GM18508 (cell line): ENCODE measurements around the gene MAS1.

ENCODE experiments used
- ATAC-seq: cut with Tn5 transposase; IDR thresholded peaks from one replicate; pipeline ENCODE4 v1.9.1; 2021; ENCODE audit warnings: moderate number of reproducible peaks; ENCODE audit not compliant: insufficient read depth, unreplicated experiment

Gene MAS1

GRCh38 chr6:159878341-159878740, 12.4 kb upstream of the MAS1 start:
- ATAC-seq = no peak

DNA sequence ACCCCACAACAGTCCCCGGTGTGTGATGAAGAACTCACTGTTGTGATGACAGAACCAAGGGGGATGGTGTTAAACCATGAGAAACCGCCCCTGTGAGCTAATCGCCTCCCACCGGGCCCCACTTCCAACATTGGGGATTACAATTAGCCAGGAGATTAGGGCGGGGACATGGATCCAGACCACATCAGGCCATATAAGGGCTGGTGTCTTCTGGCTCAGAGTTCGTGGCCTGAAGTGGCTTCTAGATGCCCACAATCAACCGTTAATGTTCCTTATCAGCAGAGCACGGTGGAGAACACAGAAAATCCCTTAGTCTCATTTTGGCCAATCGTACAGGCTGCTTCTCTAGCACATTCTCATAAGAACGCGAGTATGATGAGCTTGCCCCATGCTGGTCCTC, 10.9 kb upstream of the MAS1 start:
- no peak for ATAC-seq

GRCh38 chr6:159880412-159880975, 10.3 kb upstream of the MAS1 start:
- no peak for ATAC-seq

DNA sequence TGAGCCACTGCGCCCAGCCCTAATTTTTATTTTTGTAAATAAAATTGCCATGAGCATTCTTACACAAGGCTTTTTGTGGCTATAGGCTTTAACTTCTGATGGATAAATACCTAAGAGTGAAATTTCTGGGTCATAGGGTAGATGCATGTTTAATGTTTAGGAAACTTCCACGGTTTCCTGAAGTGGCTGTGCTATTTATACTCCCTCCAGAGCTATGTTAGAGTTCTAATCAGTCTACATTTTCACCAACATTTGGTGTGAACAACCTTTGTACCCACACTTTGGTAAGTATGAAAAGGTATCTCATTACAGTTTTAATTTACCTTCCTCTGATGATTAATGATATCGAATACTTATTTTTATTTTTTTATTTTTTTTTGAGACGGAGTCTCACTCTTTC, 6.1 kb upstream of the MAS1 start:
- no peak for ATAC-seq

GRCh38 chr6:159886270-159886669, 4.5 kb upstream of the MAS1 start:
- no peak for ATAC-seq

DNA sequence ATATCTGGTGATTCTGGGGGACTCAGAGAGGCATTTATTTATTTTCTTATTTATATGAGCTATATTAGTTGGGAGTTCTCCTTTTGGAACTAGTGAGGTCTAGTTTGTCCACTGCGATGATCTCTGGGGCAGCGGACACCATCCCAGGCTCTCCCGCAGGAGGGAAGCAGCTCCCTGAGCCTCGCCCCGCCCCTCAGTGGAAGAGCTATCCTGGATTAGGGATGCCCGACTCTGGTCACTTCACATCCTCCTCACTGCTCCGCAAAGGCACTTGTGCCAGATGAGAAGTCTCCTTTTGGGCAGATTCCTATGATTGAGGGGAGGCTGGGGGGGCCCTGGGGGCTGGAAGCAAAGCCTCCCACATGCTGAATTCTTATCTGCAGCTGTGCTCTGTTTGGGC, 3.6 kb upstream of the MAS1 start:
- ATAC-seq = no peak

DNA sequence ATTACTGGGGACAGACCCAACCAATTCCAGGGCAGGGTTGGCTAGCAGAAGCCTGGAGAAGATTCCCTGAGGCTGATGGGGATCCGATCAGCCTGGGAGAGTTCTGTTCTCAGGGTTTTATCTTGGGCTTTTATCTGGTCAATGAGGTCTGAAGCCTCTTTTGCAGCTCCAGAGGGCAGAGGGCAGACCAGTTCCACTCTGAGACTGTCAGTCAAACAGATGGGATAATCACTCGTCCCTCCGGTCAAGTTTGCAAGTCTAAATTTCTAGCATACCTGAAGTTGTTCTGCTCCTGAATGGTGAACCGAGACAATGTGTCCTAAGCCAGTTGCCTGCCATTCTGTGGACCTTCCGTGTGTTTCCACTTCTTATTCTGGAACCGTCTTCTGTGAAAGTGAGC, 3.0 kb upstream of the MAS1 start:
- ATAC-seq = no peak

- no peak for ATAC-seq
Measured at GRCh38 chr6:159890201-159890600, 587 bp upstream of the MAS1 start.

DNA sequence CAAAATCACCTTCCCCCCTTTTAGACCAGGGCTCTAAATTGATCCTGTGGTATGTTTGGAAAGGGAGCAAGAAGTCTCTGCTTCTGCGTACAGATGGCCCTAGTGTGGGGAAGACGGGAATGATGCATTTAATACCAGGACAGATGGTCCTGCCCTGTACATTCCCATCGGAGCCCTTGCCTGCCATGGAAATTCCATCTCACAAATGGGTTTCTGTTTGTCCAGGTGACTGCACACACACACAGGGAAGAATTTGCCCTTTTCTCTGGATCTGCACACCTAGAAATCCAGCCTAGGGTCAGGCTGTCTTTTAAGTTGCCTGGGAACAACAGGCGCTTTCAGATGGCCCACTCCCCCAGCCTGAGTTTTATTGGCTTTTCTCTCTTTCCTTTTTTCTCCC, 1.3 kb downstream of the MAS1 start:
- ATAC-seq = no peak

- no peak for ATAC-seq
Measured at GRCh38 chr6:159893064-159893463, 2.3 kb downstream of the MAS1 start.

GRCh38 chr6:159894991-159895390, 4.2 kb downstream of the MAS1 start:
- ATAC-seq = no peak

- ATAC-seq = no peak
Measured at GRCh38 chr6:159897603-159898002, 6.8 kb downstream of the MAS1 start.

DNA sequence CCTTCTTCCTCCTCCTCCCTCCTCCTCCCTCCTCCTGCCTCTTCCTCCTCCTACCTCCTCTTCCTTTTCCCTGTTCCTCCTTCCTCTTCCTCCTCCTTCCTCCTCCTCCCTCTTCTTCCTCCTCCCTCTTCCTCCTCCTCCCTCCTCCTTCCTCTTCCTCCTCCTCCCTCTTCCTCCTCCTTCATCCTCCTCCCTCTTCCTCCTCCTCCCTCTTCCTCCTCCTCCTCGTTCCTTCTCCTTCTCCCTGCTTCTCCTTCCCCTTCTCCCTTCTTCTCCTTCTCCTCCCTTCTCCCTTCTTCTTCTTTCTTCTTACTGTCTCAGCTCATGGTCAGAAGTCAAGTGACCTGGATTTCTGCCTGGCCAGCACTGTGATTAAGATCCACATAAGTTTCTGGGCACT, 7.7 kb downstream of the MAS1 start:
- ATAC-seq = no peak

GRCh38 chr6:159899994-159900745, 9.4 kb downstream of the MAS1 start:
- no peak for ATAC-seq

DNA sequence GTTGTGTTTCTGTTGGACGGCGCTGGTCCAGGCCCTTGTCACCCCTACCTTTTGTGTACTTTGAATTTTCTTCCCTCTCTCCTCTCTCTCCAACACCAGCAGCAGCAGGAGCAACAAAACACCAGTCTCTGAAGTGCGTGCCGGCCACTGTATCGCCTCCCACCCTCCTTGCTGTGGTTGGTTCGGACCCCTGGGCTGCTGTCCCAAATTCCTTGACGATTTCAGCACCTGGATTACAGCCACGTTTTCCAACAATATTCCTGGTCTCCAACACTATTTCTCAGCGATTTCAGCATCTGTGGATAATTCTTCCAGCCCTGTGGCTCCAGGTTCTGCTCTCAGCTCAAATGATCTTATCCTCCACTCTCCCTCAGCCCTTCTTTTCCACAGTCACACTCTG, 11.8 kb downstream of the MAS1 start:
- ATAC-seq = no peak

DNA sequence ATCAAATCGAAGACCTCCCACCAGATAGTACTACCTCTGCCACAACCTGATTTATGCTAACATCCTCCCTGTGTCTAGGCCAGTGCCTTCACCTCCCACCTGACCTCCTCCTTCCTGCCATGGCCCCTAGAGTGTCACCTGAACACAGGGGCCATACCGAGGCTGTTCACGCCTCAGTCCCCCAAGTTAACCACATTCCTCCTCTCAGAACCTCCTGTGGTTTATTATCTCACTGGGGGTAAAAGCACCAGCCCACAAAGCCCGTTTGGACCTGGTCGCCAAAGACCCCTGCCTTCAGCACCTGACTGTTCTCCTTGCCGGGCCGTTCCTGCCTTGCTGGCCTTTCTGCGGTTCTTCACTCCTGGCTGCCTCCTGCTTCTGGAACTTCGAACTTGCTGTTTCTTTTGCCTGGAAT, 13.7 kb downstream of the MAS1 start:
- ATAC-seq = no peak

DNA sequence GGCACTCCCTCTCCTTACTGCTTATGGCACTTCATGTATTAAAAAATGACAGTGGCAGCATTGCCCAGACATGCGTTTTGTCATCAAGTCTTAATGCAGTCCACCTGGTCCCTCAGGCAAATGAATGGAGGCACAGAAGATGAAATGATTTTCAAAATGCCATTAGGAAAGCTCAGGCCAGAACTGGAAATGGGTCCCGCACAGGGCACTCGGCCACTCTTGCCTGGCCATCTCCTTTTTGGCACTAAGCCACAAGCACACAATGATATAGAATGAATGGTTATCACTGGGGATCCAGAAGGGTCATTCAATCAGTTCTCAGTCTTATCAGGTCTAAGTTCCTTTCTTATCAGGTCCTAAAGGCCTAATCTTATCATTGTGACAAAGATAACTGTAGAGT, 15.6 kb downstream of the MAS1 start:
- ATAC-seq = no peak

DNA sequence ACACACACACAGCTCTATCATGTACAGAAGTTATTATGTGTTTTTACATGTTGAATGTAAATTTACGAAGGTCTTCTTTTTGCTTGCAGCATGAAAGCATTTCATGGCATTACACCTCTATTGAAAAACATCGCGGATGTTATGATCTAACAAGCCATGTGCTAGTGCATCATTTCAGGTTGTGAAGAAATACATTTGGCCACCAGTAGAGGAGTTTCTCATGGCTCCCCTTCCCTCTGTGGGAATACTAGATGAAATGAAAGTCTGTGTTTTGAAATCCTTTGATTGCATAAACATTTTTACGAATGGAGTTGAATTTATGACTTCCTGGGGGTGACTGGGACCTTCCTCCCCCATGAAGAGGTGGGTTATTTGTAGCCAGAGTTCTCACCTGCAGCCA, 17.7 kb downstream of the MAS1 start:
- ATAC-seq = no peak

DNA sequence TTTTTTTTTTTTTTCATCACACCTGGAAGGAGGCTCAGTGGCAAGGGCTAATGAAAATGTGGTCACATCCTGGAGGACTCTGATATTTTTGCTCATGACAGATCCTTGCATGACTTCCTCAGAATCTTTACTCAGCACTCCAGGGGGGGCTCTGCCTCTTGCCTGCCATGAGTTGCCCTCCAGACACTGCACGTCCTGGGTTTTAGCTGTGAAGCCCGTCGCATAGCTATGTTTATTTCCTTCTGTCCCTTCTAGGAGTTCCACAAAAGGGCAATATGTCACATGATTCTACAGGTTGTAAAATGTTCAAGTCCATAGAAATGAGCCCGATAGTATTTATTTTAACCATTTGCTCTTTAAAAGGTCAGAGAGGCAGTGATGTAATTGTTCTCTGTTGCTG, 18.2 kb downstream of the MAS1 start:
- no peak for ATAC-seq

- ATAC-seq = no peak
Measured at GRCh38 chr6:159910342-159910741, 19.6 kb downstream of the MAS1 start.

DNA sequence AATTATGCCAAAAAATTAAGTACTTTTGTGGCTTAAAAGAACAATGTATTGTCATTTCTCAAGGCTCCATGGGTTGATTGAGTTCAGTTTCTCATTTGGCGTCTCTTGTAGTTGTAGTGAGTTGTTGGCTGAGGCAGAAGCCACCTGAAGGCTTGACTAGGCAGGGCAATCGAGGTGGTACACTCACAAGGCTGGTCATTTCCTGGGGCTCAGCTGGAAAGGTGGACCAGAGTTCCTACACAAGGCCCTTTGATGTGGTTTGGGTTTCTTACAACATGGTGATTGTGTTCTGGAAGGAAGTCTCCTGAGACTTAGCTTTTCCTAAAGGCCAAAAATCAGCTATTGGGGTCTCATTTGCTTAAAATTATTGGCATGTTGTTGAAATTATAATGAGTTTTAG, 22.6 kb downstream of the MAS1 start:
- ATAC-seq = no peak

DNA sequence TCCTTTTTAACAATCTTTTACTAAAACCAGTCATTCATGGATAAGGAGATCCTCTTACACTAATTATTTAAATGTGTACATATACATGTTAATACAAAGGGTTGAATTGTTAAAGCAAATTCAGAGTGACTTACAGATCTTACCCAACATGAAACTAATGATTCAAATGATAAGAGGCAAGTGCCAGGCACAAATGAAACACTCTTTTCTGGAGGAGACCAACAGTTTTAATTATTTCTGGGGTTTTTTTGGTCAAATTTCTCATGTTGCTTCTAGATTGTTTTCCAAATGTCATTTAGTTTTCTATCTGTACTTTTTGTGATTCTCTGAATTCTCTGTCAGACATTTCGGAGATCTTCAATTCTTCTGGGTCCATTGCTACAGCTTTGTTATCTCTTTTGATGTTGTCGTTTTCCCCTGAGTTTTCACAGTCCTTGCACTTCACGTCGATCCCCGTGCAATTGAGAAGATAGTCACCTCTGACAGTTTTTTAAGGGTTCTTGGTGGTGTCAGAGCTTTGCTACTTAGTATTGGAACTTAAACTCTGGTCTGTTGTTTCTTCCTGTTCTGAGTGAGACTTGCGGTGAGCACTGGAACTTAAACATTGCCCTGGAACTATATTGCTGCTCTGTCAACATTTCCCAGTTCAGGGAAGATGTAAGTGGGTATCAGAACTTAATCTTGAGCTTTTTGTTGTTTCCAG, 23.2 kb downstream of the MAS1 start:
- no peak for ATAC-seq
